ENCODE results near the gene MCM3AP.
"Not testable (repeated sequence)": the region's sequence is repeated elsewhere in the genome, so short reads cannot be mapped to it uniquely, and the experiment has no call there.

The MCM3AP gene

DNA sequence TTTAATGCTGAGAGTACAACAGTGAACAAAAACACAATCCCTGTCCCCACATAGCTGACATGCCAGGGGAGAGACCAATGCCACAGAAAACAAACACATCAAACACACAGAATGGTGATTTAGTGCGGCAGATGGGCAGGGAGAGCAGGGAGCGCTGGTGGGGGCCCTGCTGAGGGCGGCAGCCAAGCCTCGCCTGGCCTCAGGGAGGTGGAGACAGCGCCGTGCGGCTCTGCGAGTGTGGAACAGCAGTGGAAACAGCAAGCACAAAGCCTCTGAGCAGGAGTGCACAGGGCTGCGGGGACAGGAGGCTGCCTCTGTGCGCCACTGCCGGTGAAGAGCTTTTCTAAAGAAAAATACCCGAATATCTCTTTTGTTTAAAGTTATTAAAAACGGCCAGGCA lies 17.0 kb downstream of the MCM3AP start:
- DNase-seq = no peak

DNA sequence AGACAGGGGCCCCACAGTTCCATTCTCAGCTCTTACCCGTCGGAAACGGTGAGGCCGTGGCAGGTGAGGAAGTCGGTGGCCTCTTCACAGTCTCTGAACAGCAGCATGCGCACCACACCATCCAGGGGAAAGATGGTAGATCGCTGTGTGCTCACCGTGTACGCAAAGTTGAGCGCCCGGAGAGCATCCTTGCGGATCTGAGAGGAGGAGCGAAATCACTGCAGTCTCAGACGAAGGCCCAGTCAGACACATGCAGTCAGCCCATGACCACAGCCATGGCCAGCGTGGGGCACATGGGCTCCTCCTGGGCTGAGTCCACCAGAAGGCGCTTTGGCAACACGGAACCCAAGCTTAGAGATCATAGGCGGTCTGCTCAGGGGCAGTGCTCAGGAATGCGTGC lies 18.5 kb downstream of the MCM3AP start:
- DNase-seq = no peak

DNA sequence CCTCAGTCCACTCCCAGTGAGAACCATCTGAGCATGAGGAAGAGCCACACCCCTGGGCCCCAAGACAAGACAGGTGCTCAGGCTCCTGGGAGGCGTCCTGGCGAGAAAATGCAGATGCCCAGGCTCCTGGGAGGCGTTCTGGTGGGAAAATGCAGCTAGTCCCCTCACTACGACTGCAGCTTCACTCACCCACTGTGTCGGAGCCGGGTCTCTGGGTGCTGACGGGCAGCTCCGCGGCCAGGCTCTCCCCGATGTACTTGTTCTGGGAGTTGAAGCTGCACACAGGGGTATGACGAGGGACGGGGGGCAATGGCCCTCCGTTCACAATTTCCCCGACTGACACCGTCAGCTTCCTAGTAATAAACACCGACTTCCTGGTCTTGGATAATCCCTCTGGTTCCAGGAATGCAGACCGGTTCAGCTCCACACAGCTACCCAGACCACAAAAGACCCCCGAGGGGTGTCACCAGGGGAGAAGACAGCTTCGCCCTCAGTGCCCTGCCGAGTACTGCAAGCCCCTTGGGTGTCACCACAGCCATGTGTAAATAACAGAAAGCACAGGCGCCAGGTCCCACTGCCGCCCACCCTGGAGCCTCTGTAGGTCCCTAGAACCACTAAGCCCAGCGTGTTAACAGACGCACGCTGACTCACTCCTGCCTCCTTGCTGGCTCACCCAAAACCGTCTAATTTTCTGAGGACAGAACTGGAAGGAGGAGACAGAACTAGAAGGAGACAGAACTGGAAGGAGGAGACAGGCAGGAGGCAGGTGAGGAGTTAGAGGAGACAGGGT lies 19.5 kb downstream of the MCM3AP start:
- DNase-seq = no peak

DNA sequence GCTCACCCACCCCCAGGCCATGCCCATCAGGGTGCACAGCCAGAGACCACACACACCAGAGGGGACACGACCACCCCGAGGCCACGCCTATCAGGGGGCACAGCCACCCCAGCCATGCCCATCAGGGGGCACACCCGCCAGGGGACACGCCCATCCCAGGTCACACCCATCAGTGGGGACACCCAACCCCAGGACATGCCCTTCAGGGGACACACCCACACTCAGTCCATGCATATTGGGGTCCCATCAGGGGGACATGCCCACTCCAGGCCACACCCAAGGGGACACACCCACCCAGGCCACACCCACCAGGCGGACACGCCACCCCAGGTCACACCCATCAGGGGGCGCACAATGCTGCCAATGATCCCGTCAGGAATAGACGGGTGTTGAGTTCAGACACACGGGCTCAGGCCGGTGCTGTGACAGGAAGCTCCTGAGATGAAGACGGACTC lies 20.7 kb downstream of the MCM3AP start:
- no peak for DNase-seq

GRCh38 chr21:46264046-46264689 lies 21.2 kb downstream of the MCM3AP start:
- no peak for DNase-seq

DNA sequence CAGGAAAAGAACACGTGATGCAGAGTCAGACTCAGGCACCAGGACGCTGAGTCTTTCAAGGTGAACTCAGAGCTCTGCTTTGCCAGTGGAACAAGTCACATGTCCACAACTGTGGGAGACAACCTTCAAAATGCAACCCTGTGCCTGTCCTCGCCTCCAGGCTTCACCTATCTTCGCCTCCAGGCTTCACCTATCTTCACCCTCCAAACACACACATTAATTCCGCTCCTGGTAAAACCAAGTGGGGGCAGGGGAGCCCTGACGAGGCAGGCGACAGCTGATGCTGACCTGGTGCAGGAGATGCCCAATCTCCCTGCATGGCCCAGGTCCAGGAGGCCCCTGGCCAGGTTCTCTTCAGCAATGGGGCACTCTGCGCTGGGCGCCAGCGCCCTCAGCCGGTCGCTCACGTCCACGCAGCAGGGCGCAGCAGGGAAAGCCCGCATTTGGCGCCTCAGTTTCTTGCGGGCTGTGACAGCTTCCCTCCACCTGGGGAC lies 28.9 kb downstream of the MCM3AP start:
- DNase-seq = no peak

DNA sequence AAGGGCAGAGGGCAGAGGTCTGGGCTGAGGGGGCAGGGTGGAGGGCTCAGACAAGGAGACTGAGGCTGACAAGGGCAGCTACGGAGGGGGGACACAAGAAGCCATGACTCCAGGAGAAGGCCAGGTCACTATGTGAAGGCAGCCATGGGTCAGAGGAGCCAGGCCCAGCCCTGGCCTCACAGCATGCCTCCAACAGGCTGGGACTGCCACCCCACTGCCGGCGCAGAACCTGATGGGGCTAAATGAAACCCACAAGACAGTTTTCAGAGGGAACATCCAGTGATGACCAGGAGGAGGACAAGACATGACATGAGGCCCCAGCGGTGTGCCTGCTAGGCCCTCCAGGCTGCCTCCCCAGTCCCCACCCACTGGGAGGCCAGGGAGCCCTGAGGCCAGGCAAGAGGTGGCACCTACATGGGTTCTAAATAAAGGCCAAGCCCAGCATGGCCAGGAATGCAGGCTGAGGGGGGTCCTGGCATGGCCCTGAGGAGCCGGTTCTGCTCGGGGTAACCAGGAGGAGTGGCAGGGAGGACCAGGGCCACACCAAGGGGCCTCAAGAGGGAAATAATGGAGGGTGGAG lies 29.6 kb downstream of the MCM3AP start:
- DNase-seq = no peak

DNA sequence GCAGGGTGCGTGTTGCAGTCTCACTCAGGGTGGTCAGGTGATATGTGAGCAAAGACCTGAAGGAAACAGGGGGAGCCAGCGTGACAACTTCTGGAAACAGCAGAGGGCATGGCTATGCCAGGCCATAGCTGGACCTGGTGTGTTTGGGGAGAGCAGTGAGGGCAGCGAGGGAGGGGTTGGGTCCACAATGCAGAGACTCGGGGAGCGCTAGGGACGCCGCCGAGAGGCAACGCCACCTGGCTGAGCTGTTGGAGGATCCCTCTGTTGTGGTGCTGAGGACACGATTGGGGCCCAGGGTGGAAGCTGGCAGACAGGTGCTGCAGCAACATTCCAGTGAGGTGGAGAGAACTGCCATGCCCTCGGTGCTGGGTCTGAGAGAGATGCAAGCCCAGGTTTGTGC lies 30.2 kb downstream of the MCM3AP start:
- DNase-seq = no peak

DNA sequence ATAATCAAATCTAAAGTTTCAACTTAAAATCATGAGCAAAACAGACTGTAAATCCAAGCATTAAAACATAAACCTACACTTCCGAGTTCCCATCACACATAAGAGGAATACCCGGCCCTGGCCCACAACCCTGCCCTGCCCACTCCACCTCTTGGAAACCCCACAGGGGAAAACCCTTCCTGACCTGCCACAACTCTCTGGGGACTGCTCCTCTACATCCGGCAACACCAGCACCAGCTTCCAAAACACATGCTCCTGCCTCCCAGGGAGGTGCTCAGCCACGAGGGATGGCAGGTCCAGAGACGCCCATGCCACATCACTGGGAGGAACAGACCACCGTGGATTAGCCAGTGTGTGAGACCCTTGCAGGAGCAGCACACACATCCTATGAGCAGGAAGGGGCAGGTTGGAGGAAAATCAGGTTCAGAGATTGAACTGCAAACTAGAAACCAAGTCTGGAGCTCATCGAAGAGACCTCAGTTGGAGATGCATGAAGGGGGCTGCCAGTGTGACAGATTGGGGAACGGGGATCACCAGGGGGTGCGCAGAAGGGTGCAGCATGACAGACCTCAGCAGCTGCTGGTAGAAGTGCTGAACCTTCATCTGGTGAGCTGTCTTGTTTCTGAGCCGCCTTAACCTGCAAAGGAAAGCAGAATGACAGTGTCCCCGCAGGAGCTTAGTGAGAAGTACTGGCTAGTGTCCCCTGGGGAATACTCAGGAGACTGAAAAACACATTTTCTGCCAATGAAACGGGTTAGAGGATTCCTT lies 31.0 kb downstream of the MCM3AP start:
- DNase-seq = no peak

- DNase-seq = no peak
These were observed 31.7 kb downstream of the MCM3AP start for GRCh38 chr21:46253610-46254124.

- DNase-seq = no peak
These were observed 32.6 kb downstream of the MCM3AP start for GRCh38 chr21:46252840-46253239.

- no peak for DNase-seq
These were observed 35.2 kb downstream of the MCM3AP start for GRCh38 chr21:46250146-46250725.

DNA sequence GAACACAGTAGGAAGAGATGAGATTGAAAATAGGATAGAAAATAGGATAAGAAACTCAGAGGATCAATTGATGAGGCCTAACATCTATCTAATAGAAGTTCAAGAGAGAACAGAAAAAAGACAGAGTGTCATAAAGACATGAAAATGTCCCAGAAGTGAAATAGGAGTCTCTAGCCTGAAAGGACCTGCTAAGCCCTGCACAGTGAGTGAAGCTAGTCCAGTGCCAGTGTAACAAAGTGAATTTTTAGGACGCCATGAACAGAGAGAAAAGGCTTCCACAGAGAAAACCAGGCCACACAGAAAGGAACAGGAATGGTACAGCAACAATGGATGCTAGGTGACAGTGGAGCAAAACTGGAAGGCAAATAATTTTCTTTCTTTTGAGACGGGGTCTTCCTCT lies 36.6 kb downstream of the MCM3AP start:
- no peak for DNase-seq

- no peak for DNase-seq
These were observed 37.0 kb downstream of the MCM3AP start for GRCh38 chr21:46248422-46248782.

GRCh38 chr21:46247699-46248421 lies 37.6 kb downstream of the MCM3AP start:
- no peak for DNase-seq

GRCh38 chr21:46246345-46246744 lies 39.1 kb downstream of the MCM3AP start:
- DNase-seq = no peak

DNA sequence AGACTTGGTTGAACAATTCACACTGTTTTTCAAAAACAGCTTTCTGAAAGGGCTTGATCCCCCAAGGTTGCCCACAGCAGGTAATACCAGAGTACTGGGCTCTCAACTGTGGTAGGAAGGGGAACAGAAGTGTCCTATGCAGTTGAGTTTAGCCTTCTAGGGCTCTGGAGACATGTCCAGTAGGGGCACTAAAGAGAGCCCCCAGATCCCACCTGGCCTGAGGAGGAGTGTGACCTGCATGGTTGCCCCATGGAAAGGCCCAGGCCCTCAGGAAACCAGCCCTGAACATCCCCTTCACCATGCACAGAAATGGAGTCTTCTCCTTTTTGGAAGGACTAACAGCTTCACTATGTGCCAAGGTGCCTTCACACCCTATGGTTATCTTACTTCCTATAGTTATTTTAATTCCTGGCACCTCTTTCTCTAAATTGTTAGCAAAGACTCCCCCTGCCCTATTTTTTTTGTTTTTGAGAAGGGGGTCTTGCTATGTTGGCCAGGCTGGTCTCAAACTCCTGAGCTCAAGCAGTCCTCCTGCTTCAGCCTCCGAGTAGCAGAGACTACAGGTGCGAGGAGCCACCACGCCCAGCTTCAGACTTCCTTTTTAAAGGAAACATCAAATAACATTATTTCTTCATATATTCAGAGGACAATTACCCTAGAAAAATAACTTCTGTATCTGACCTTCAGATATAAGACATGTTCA lies 40.0 kb downstream of the MCM3AP start:
- DNase-seq = no peak

DNA sequence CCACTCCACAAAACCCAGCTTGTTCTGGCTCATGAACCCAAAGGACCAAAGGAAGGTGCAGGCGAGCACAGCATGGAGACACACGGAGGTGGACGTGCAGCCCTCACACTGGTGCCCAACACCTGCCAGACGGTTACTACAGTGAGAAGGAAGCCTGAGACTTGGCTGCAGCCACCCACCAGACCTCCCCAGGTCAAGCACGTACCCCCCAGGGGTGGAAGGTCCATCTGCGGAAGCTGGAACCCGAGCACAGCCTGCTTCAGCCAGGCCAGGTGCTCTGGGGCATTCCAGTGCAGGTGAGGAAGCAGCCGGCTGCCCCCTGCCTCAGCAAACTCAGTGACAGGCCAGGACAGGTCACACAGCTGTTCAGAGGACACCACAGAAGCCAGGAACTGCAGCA lies 40.8 kb downstream of the MCM3AP start:
- no peak for DNase-seq

DNA sequence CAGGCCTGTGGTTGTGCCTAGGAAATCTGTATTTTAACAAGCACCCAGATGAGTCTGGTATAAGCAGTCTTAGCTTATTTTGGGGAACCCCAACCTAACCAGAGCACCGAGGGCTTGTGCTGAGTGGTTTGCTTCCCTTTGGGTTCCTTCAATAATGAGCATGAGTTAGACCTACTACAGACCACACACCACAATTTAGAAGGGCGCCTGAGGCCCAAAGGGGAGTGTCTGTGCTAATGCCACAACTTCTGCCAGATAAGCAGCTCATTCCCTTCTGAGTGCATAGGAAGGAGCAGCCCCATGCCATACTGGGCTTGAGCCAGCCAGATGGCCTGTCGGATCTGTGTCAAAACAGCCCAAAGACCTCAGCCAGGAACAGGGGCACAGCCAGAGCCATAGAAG lies 41.5 kb downstream of the MCM3AP start:
- DNase-seq = no peak

DNA sequence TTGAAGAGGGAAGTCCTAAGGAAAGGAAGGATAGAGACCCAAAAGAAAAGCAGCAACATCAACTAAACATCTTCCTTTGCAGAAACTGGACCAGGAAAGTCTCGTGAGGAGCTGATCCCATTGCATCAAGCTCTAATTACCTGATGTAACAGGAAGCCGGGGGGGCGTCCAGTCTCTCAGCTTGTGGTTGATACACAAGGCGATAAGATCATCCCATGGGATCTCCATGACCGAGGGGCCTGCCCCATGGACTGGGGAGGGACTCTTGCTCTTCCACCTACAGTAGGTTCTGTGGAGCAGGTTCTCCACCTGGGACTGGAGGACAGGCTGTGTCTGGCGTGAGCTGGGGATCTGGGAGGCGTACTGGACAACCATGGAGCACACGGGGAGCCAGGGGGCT lies 42.1 kb downstream of the MCM3AP start:
- DNase-seq = no peak

DNA sequence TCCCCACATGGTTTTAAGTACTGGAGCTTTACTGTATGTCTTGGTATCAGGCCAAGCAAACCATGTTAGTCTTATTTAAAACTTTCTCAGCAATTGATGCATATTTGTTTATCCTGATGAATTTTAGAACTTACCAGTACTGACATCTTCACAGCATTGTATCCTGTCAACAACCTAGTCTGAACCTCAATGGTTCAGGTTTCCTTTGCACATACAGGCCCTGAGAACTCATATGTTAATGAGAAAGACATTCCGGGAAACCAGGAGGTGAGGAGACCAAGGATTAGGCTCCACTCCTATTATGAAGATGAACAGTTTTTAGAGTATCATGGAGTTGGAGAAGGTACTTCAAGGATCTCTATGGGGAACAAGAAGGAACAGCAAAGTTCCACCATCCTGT lies 43.8 kb downstream of the MCM3AP start:
- not testable (repeated sequence) for DNase-seq
